Testis (tissue), 3 donors: Measurements from ENCODE around the gene SASH1. TPM values are rescaled to one million over a fixed set of nuclear protein-coding genes. Genes with fewer than 3 reads are reported as not detected.

Source experiments
- DNase-seq: peaks from one replicate; pipeline ENCODE4 v3.0.0-alpha.2; 2019
- H3K27ac ChIP-seq, 2 donors: fragments of 200-600 bp; sonication (generic); one replicate each; pipeline ENCODE4 v1.5.1; 2019
- H3K27me3 ChIP-seq: fragments of 200-600 bp; sonication (generic); one replicate; pipeline ENCODE4 v1.5.1; 2019
- H3K36me3 ChIP-seq: fragments of 200-600 bp; sonication (generic); one replicate; pipeline ENCODE4 v1.5.1; 2017; ENCODE audit warnings: low read depth; ENCODE audit errors: missing control alignments
- H3K4me1 ChIP-seq: fragments of 200-600 bp; sonication (generic); one replicate; pipeline ENCODE4 v1.5.1; 2019
- H3K4me3 ChIP-seq, 2 donors: fragments of 200-600 bp; sonication (generic); one replicate each; pipeline ENCODE4 v1.5.1; 2017 to 2019
- H3K9me3 ChIP-seq: fragments of 200-600 bp; sonication (generic); one replicate; pipeline ENCODE4 v1.5.1; 2017
- CTCF ChIP-seq, 3 experiments: fragments of 450-650 bp in 2 of 3; fragments of 200-600 bp in 1 of 3; sonication (generic) in 1 of 3; IDR thresholded peaks; one replicate each; pipeline ENCODE4 v1.5.1; 2016 to 2019; ENCODE audit warnings: antibody characterized with exemption in 3 of 3, mild to moderate bottlenecking in 2 of 3, moderate library complexity in 1 of 3
- POLR2A ChIP-seq: fragments of 450-650 bp; IDR thresholded peaks from one replicate; pipeline ENCODE4 v1.6.1; 2017; ENCODE audit warnings: antibody characterized with exemption, mild to moderate bottlenecking, moderate library complexity
- WGBS, 2 donors: methylation state at CpG; one replicate each; pipeline ENCODE4 v1.1.5; 2018; 5-methylcytosine and 5-hydroxymethylcytosine counted together
- intact Hi-C: fragments of 100-400 bp; cut with DNase I; formaldehyde crosslinking; loops from one replicate; pipeline ENCODE4 v1.15.1; 2023; ENCODE audit warnings: low total_unique reads
- polyA plus RNA-seq: library from polyadenylated mRNA; stranded (reverse); fragments of 350-450 nt; fragmentation: Illumina TruSeq; extraction: RNeasy Lipid Tissue Mini Kit (QIAGEN cat#74804); gene quantifications from one replicate; pipeline ENCODE4 v1.2.3, GENCODE V29; 2014; ENCODE audit warnings: low read depth, low replicate concordance; ENCODE audit not compliant: insufficient read depth
- total RNA-seq, 2 donors: library from RNA; depleted of rRNA; stranded (reverse); fragments of >200 nt; gene quantifications; one replicate each; pipeline ENCODE4 v1.2.3, GENCODE V29; 2016

SASH1 gene
- total and polyA plus RNA-seq, 3 donors from 2014 or later, result 12.1 to 42.1 (median 40.3) TPM

GRCh38 chr6:148455674-148456558, 113.3 kb downstream of the SASH1 start:
- intact Hi-C loops, result no loop called here
- no peaks in the 10 kb centered on the region for H3K36me3 ChIP-seq
- H3K27me3 ChIP-seq, result no peaks in the 10 kb centered on the region
- H3K27ac ChIP-seq, result no peak overlapping the region
- no peaks in the 10 kb centered on the region for H3K4me1 ChIP-seq
- no peak overlapping the region for H3K4me3 ChIP-seq
- TF ChIP-seq CTCF (IDR thresholded peaks at IDR 0.05), result no peak
- TF ChIP-seq POLR2A, result no peak
- H3K9me3 ChIP-seq, result no peaks in the 10 kb centered on the region
- 87 to 91% methylated on average over 15 to 20 of the region's 20 CpGs for WGBS, 2 donors
- DNase-seq, result no peak

GRCh38 chr6:148457137-148457842, 114.7 kb downstream of the SASH1 start:
- Histone ChIP-seq H3K9me3 (no peaks in the 10 kb centered on the region), H3K36me3 (no peaks in the 10 kb centered on the region), H3K4me1 (peaks cover 4% of the 10 kb centered on the region), H3K27me3 (no peaks in the 10 kb centered on the region), H3K27ac (no peak overlapping the region), H3K4me3 (no peak overlapping the region)
- 94 to 96% methylated on average over 10 of the region's 10 CpGs for WGBS, 2 donors
- DNase-seq, result no peak
- no peak for TF ChIP-seq POLR2A
- no peak for TF ChIP-seq CTCF (IDR thresholded peaks at IDR 0.05)
- intact Hi-C loops, result no loop called here

- 84 to 94% methylated on average over 4 of the region's 4 CpGs for WGBS, 2 donors
- no peak overlapping the region for H3K27ac ChIP-seq
Measured at GRCh38 chr6:148457843-148458159, 115.2 kb downstream of the SASH1 start.

GRCh38 chr6:148459238-148459637, 116.6 kb downstream of the SASH1 start:
- intact Hi-C loops, result no loop called here
- Histone ChIP-seq H3K36me3 (no peaks in the 10 kb centered on the region), H3K27ac (no peak overlapping the region), H3K4me1 (peaks cover 4% of the 10 kb centered on the region), H3K27me3 (no peaks in the 10 kb centered on the region), H3K4me3 (no peak overlapping the region), H3K9me3 (no peaks in the 10 kb centered on the region)
- 81 to 94% methylated on average over 4 of the region's 4 CpGs for WGBS, 2 donors
- no peak for DNase-seq
- no peak for TF ChIP-seq POLR2A
- TF ChIP-seq CTCF (IDR thresholded peaks at IDR 0.05), result no peak

More at GRCh38 chr6:148457843-148458159, 115.2 kb downstream of the SASH1 start:
- no peak overlapping the region for H3K4me3 ChIP-seq
- H3K9me3 ChIP-seq, result no peaks in the 10 kb centered on the region
- TF ChIP-seq POLR2A, result no peak
- TF ChIP-seq CTCF (IDR thresholded peaks at IDR 0.05), result no peak
- peaks cover 4% of the 10 kb centered on the region for H3K4me1 ChIP-seq
- no peaks in the 10 kb centered on the region for H3K27me3 ChIP-seq
- no peaks in the 10 kb centered on the region for H3K36me3 ChIP-seq
- intact Hi-C loops, result no loop called here
- DNase-seq, result no peak
